Mesangial cell (primary cell): ENCODE measurements around the gene PGF. TPM values are rescaled to one million over a fixed set of nuclear protein-coding genes. Genes with fewer than 3 reads are reported as not detected.

Source experiments
- total RNA-seq: library from RNA; depleted of rRNA; stranded (reverse); fragments of >200 nt; gene quantifications from 2 replicates; pipeline ENCODE4 v1.2.3, GENCODE V29; 2015

The PGF gene
- total RNA-seq, result 1.8 and 2.8 TPM in 2 replicates

GRCh38 chr14:74955229-74956026 is at the start of gene PGF:
Gene PGF (minus strand): TSS chr14:74955597. CDS start chr14:74955242, 355 bp downstream.

DNA sequence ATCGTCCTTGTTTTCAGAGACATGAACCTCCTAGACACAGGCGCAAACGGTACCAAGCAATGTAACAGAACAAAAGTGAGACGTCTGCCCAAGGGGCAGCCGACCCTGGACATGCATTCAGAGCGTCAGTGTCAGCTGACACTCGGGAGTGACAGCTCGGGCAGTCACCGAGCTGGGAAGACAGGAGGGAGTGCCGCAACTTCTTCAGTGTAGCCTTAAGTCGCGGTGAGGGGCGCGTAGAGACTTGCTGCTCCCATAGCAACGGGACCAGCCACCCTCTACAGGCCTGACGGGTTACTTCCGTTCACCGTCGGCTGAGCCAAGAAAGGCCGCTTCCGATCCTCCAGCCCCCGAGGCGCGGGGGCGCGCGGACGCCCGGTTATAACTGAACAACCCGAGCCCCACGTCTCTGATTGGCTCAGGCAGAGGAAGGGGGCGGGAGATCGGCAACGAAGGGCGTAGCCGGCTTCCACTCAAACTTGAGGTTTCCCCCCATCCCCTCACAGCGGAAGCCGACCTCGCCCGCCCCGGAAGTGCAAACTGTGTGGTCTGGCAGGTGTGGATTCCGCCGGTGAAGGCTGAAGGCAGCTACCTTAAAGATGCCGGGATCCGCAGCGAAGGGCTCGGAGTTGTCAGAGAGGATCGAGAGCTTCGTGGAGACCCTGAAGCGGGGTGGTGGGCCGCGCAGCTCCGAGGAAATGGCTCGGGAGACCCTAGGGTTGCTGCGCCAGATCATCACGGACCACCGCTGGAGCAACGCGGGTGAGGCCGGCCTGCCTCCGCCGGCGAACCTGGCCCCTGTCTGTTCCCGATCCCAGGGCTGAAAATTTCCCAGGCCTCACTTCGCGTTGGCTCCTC is 47.2 kb upstream of the PGF start, which contains the start of gene EIF2B2:
EIF2B2 (plus strand) TSS at position 530 of the 858 bp plus-strand sequence; CDS start at position 600, 70 bp downstream.

GRCh38 chr14:74922752-74923401 is 32.5 kb downstream of the PGF start, which contains the start of gene RPS6KL1:
Gene RPS6KL1 (minus strand): TSS chr14:74923260. CDS start chr14:74921541, 1,719 bp downstream.

Other genes with a start within 250 kb of the PGF start
- gene AREL1, start 242.5 kb downstream of the PGF start, total RNA-seq, result 30.0 and 34.5 TPM in 2 replicates
- gene FCF1, start 242.5 kb downstream of the PGF start, total RNA-seq, result 23.8 and 41.7 TPM in 2 replicates
- gene YLPM1, start 192.3 kb downstream of the PGF start, total RNA-seq, result 16.3 and 22.8 TPM in 2 replicates
- gene PROX2, start 79.5 kb downstream of the PGF start, total RNA-seq, result not detected in 2 replicates
- 76.7 and 80.2 TPM in 2 replicates for gene DLST, start 73.7 kb downstream of the PGF start, total RNA-seq
- gene RPS6KL1, start 32.3 kb downstream of the PGF start, total RNA-seq, result 3.7 and 4.6 TPM in 2 replicates
- 49.1 and 67.3 TPM in 2 replicates for gene EIF2B2, start 47.3 kb upstream of the PGF start, total RNA-seq
- gene MLH3, start 95.9 kb upstream of the PGF start, total RNA-seq, result 10.9 and 12.0 TPM in 2 replicates
- 8.4 and 17.3 TPM in 2 replicates for gene ACYP1, start 108.4 kb upstream of the PGF start, total RNA-seq
- 2.0 and 2.4 TPM in 2 replicates for gene ZC2HC1C, start 114.0 kb upstream of the PGF start, total RNA-seq
- gene NEK9, start 171.5 kb upstream of the PGF start, total RNA-seq, result 21.2 and 48.3 TPM in 2 replicates
- gene TMED10, start 221.0 kb upstream of the PGF start, total RNA-seq, result 168 and 171 TPM in 2 replicates